ENCODE data around the gene SUGP1. TPM values are rescaled to one million over a fixed set of nuclear protein-coding genes. Genes with fewer than 3 reads are reported as not detected.
A peak's percentile ranks its signal among the peaks of the same experiment; 100 is the strongest.

SUGP1 gene
- total RNA-seq, 2 donors from 2014 or later: 51.1 to 53.5 TPM

DNA sequence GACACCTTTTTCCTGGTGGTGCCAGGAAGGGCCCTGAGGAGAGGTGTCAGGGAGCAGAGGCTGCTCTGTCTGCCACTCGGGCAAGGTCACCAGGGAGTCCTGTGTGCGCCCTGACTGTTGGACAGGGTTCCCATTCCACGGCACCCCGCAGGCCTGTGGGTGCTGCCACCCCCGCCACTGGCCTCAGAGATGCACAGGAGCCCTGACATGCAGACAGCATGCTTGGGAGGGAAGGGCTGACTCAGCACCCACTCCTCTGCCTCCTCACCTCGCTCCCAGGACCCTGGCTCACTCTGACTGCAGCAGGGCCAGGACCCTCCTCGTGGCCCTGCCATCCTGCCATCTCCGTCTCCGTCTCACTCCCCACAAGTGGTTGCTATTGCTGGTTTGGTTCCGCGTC lies 25.7 kb upstream of the SUGP1 start:
- intact Hi-C loops (cut with DNase I): no loop called here
- Histone ChIP-seq H3K4me3 (no peak overlapping the region), H3K4me1 (replicated peaks) (no peaks in the 10 kb centered on the region), H3K9me3 (no peaks in the 10 kb centered on the region), H3K36me3 (peaks cover 29 to 57% of the 10 kb centered on the region in 2 donors), H3K27me3 (replicated peaks; ENCODE audit: insufficient read depth) (no peaks in the 10 kb centered on the region), H3K27ac (no peak overlapping the region)
- 91% methylated on average over 11 of the region's 11 CpGs for WGBS
- DNase-seq (ENCODE audit: low spot score): no peak
- TF ChIP-seq POLR2AphosphoS5 (IDR thresholded peaks at IDR 0.05) (no peak), POLR2A (IDR thresholded peaks at IDR 0.05) (no peak)
- TF ChIP-seq, protein P1, sequence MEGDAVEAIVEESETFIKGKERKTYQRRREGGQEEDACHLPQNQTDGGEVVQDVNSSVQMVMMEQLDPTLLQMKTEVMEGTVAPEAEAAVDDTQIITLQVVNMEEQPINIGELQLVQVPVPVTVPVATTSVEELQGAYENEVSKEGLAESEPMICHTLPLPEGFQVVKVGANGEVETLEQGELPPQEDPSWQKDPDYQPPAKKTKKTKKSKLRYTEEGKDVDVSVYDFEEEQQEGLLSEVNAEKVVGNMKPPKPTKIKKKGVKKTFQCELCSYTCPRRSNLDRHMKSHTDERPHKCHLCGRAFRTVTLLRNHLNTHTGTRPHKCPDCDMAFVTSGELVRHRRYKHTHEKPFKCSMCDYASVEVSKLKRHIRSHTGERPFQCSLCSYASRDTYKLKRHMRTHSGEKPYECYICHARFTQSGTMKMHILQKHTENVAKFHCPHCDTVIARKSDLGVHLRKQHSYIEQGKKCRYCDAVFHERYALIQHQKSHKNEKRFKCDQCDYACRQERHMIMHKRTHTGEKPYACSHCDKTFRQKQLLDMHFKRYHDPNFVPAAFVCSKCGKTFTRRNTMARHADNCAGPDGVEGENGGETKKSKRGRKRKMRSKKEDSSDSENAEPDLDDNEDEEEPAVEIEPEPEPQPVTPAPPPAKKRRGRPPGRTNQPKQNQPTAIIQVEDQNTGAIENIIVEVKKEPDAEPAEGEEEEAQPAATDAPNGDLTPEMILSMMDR (IDR thresholded peaks at IDR 0.05): no peak

- H3K27me3 ChIP-seq (replicated peaks; ENCODE audit: insufficient read depth): no peaks in the 10 kb centered on the region
- H3K4me1 ChIP-seq (replicated peaks): no peaks in the 10 kb centered on the region
- TF ChIP-seq POLR2A (IDR thresholded peaks at IDR 0.05) (no peak), POLR2AphosphoS5 (IDR thresholded peaks at IDR 0.05) (no peak)
- TF ChIP-seq, protein P1 (IDR thresholded peaks at IDR 0.05): no peak
- H3K36me3 ChIP-seq: peaks cover 29 to 57% of the 10 kb centered on the region in 2 donors
- intact Hi-C loops (cut with DNase I): no loop called here
- no peaks in the 10 kb centered on the region for H3K9me3 ChIP-seq
- no peak overlapping the region for H3K27ac ChIP-seq
- DNase-seq (ENCODE audit: low spot score): no peak
- WGBS: 81% methylated on average over 19 of the region's 21 CpGs
- H3K4me3 ChIP-seq: no peak overlapping the region
These were observed 24.9 kb upstream of the SUGP1 start for GRCh38 chr19:19345232-19345631.

DNA sequence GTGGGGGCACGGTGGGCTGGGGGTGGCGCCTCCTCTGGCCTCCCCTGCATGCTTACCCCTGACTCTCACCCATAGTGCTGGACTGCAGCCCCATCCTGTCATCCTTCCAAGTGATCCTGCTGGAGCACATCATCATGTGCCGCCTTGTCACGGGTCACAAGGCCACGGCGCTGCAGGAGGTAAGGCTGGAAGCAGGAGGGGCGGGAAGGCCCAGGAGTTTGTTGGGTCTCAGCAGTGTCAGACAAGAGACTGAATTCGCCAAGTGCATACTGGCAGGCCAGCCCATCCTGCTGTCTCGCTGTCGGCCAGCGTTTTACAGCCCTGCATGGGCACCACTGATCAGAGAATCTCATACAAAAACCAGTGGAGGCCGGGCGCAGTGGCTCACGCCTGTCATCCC lies 23.5 kb upstream of the SUGP1 start:
- 91% methylated on average over 14 of the region's 14 CpGs for WGBS
- peaks cover 21 to 48% of the 10 kb centered on the region in 2 donors for H3K36me3 ChIP-seq
- H3K4me3 ChIP-seq: no peak overlapping the region
- no peaks in the 10 kb centered on the region for H3K27me3 ChIP-seq (replicated peaks; ENCODE audit: insufficient read depth)
- intact Hi-C loops (cut with DNase I): no loop called here
- no peak for DNase-seq (ENCODE audit: low spot score)
- H3K9me3 ChIP-seq: no peaks in the 10 kb centered on the region
- TF ChIP-seq, protein P1 (IDR thresholded peaks at IDR 0.05): no peak
- no peak for TF ChIP-seq POLR2A (IDR thresholded peaks at IDR 0.05)
- no peak for TF ChIP-seq POLR2AphosphoS5 (IDR thresholded peaks at IDR 0.05)
- H3K27ac ChIP-seq: no peak overlapping the region
- no peaks in the 10 kb centered on the region for H3K4me1 ChIP-seq (replicated peaks)

DNA sequence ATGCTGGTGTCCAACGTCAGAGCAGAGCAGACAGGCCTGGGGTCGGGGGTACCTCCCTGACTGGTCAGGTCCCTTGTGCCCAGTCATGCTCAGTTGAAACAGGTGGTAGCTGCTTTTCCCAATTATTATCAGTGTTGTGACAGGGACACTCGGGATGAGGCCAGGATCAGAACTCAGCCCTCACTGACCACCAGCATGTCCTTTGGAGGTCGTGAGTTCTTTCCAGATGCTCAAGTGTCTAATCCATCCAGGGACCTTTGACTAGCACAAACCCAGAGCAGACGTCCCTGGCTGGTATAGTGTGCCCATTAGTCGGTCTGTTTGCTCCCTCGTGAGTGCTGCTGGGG lies 22.7 kb upstream of the SUGP1 start:
- no peaks in the 10 kb centered on the region for H3K9me3 ChIP-seq
- no peak overlapping the region for H3K4me3 ChIP-seq
- H3K27me3 ChIP-seq (replicated peaks; ENCODE audit: insufficient read depth): no peaks in the 10 kb centered on the region
- intact Hi-C loops (cut with DNase I): no loop called here
- no peak for DNase-seq (ENCODE audit: low spot score)
- TF ChIP-seq POLR2AphosphoS5 (IDR thresholded peaks at IDR 0.05) (no peak), POLR2A (IDR thresholded peaks at IDR 0.05) (no peak)
- TF ChIP-seq, protein P1 (IDR thresholded peaks at IDR 0.05): peak in 1 of 4 experiments; percentile 6
- H3K27ac ChIP-seq: no peak overlapping the region
- H3K36me3 ChIP-seq: peaks cover 15 to 46% of the 10 kb centered on the region in 2 donors
- H3K4me1 ChIP-seq (replicated peaks): no peaks in the 10 kb centered on the region
- WGBS: 59% methylated on average over 7 of the region's 7 CpGs

DNA sequence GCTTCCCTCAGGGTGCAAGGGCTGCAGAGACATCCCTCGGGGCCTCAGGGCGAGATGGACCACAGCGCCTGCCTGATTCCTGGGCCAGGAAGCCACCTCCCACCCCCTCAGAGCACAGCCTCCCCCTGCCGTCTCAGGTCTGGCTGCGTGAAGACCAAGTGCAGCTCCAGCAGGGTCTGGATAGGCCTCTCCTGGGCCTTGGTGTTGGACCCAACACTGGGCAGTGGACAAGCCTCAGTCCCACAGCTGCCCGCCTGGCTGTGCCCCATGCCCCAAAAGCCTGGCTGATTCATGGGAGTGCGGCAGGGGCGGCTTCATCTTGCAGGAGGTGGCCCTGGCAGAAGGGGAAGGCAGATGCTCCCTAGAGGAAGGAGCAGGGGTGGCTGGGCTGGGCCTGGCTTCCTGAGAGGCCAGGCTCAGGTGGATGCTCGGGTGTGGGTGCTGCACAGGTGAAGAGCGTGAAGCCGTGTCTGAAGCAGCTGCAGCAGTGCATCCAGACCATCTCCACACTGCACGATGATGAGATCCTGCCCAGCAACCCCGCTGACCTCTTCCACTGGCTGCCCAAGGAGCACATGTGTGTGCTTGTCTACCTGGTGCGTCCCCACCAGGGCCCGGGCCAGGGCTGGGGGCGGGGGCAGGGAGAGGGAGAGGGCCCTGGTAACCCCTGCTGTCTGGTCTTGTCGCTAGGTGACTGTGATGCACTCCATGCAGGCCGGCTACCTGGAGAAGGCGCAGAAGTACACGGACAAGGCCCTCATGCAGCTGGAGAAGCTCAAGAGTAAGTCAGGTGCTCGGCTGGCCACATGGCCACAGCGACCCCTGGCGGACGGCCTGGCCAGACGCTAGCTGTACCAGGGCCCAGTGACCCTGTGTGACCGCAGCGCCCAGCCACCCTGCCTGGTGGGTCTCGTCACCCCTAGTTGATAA lies 22.0 kb upstream of the SUGP1 start:
- peak; percentile 33 for DNase-seq (ENCODE audit: low spot score)
- no peak overlapping the region for H3K27ac ChIP-seq
- WGBS: 58% methylated on average over 27 of the region's 28 CpGs

More for the DNA sequence above, 22.0 kb upstream of the SUGP1 start:
- TF ChIP-seq POLR2A (IDR thresholded peaks at IDR 0.05) (no peak), POLR2AphosphoS5 (IDR thresholded peaks at IDR 0.05) (peak; percentile 10)
- TF ChIP-seq, protein P1 (IDR thresholded peaks at IDR 0.05): peak; percentile 69 to 77 (median 70)
- H3K4me1 ChIP-seq (replicated peaks): no peaks in the 10 kb centered on the region
- intact Hi-C loops (cut with DNase I): no loop called here
- no peaks in the 10 kb centered on the region for H3K9me3 ChIP-seq
- no peak overlapping the region for H3K4me3 ChIP-seq
- H3K27me3 ChIP-seq (replicated peaks; ENCODE audit: insufficient read depth): no peaks in the 10 kb centered on the region
- H3K36me3 ChIP-seq: peaks cover 15 to 45% of the 10 kb centered on the region in 2 donors
